Tibial nerve (tissue), 4 donors: ENCODE results near the gene C19orf73.
A peak's percentile ranks its signal among the peaks of the same experiment; 100 is the strongest.

Experiments
- CTCF ChIP-seq, 5 experiments: fragments of 200-600 bp in 3 of 5; fragments of 450-650 bp in 2 of 5; sonication (generic) in 3 of 5; IDR thresholded peaks; one replicate each; pipeline ENCODE4 v1.5.1; 2016 to 2019; ENCODE audit warnings: antibody characterized with exemption in 5 of 5, mild to moderate bottlenecking in 3 of 5, moderate library complexity in 2 of 5
- EP300 ChIP-seq, 2 donors: sonication (generic); formaldehyde crosslinking; IDR thresholded peaks; one replicate each; pipeline ENCODE4 v1.6.1; 2017; ENCODE audit warnings: antibody characterized with exemption in 2 of 2, mild to moderate bottlenecking in 1 of 2
- POLR2A ChIP-seq, 2 donors: fragments of 450-650 bp; IDR thresholded peaks; one replicate each; pipeline ENCODE4 v1.6.1; 2017; ENCODE audit warnings: antibody characterized with exemption in 2 of 2, mild to moderate bottlenecking in 2 of 2, moderate library complexity in 2 of 2

GRCh38 chr19:49150106-49150943 is 31.4 kb upstream of the C19orf73 start:
- TF ChIP-seq EP300 (IDR thresholded peaks at IDR 0.05) (peak in 1 of 2 donors; percentile 28), POLR2A (IDR thresholded peaks at IDR 0.05) (peak in 1 of 2 donors; percentile 10), CTCF (IDR thresholded peaks at IDR 0.05) (peak in 1 of 5 experiments; percentile 14)
